Neural cell (in vitro differentiated cells): ENCODE results near the gene TMED9.

ENCODE experiments used
- CTCF ChIP-seq: fragments of 450-650 bp; IDR thresholded peaks from 2 replicates; pipeline ENCODE4 v1.5.1; 2014; ENCODE audit warnings: antibody characterized with exemption, mild to moderate bottlenecking, moderate library complexity; ENCODE audit not compliant: poor library complexity, severe bottlenecking
- MXI1 ChIP-seq: fragments of 450-650 bp; conservative IDR thresholded peaks from 2 replicates; pipeline ENCODE4 v1.6.1; 2014; ENCODE audit warnings: antibody characterized with exemption, mild to moderate bottlenecking; ENCODE audit not compliant: poor library complexity, severe bottlenecking
- POLR2AphosphoS5 ChIP-seq: IDR thresholded peaks from 2 replicates; pipeline ENCODE4 v1.6.1; 2012

- TF ChIP-seq CTCF: no peak
- TF ChIP-seq MXI1: no peak
- TF ChIP-seq POLR2AphosphoS5: no peak
Observed at GRCh38 chr5:177555665-177556064, 36.3 kb upstream of the TMED9 start.
